Transverse colon (tissue), 3 donors: Measurements from ENCODE around the gene MGAT4A.

Experiments
- CTCF ChIP-seq, 5 experiments: fragments of 200-600 bp in 3 of 5; fragments of 450-650 bp in 2 of 5; sonication (generic) in 3 of 5; IDR thresholded peaks; 1 replicate in 2 of 5; 2 replicates in 3 of 5; pipeline ENCODE4 v1.5.1; 2016 to 2017; ENCODE audit warnings: antibody characterized with exemption in 5 of 5, inconsistent platforms in 3 of 5, mild to moderate bottlenecking in 2 of 5, moderate library complexity in 1 of 5
- POLR2A ChIP-seq: fragments of 450-650 bp; IDR thresholded peaks from one replicate; pipeline ENCODE4 v1.6.1; 2016; ENCODE audit warnings: antibody characterized with exemption, mild to moderate bottlenecking, moderate library complexity

GRCh38 chr2:98757904-98758421 is 27.0 kb upstream of the MGAT4A start:
- no peak for TF ChIP-seq CTCF (IDR thresholded peaks at IDR 0.05)
- no peak for TF ChIP-seq POLR2A
